ENCODE data around the gene SRPX2. TPM values are rescaled to one million over a fixed set of nuclear protein-coding genes. Genes with fewer than 3 reads are reported as not detected.

Gene SRPX2
- total RNA-seq, 1 donor from 2014 or later: 1.1 TPM

GRCh38 chrX:100648458-100649417 lies 4.7 kb downstream of the SRPX2 start:
- H3K9me3 Mint-ChIP-seq (ENCODE audit: unreplicated experiment): no peaks in the 10 kb centered on the region
- peaks cover 2% of the 10 kb centered on the region for H3K27me3 Mint-ChIP-seq (ENCODE audit: unreplicated experiment)
- no peak for TF ChIP-seq CTCF (IDR thresholded peaks at IDR 0.05; ENCODE audit: unreplicated experiment)
- no peaks in the 10 kb centered on the region for H3K36me3 Mint-ChIP-seq (ENCODE audit: low read depth, unreplicated experiment)
- H3K4me3 Mint-ChIP-seq (ENCODE audit: unreplicated experiment): no peak overlapping the region
- DNase-seq (ENCODE audit: low spot score): no peak
- H3K27ac Mint-ChIP-seq (ENCODE audit: unreplicated experiment): peak overlapping the region; percentile 71
- H3K4me1 Mint-ChIP-seq (ENCODE audit: unreplicated experiment): peaks cover 19% of the 10 kb centered on the region

- TF ChIP-seq CTCF (IDR thresholded peaks at IDR 0.05; ENCODE audit: unreplicated experiment): no peak
- Mint-ChIP-seq H3K27me3 (ENCODE audit: unreplicated experiment) (peaks cover 2% of the 10 kb centered on the region), H3K36me3 (ENCODE audit: low read depth, unreplicated experiment) (no peaks in the 10 kb centered on the region), H3K4me3 (ENCODE audit: unreplicated experiment) (no peak overlapping the region), H3K27ac (ENCODE audit: unreplicated experiment) (peak overlapping the region; percentile 61), H3K4me1 (ENCODE audit: unreplicated experiment) (peaks cover 13% of the 10 kb centered on the region), H3K9me3 (ENCODE audit: unreplicated experiment) (no peaks in the 10 kb centered on the region)
- peak; percentile 6 for DNase-seq (ENCODE audit: low spot score)
Observed at GRCh38 chrX:100649550-100650356, 5.8 kb downstream of the SRPX2 start.

- Mint-ChIP-seq H3K27ac (ENCODE audit: unreplicated experiment) (peak overlapping the region; percentile 42), H3K4me3 (ENCODE audit: unreplicated experiment) (no peak overlapping the region), H3K36me3 (ENCODE audit: low read depth, unreplicated experiment) (no peaks in the 10 kb centered on the region), H3K27me3 (ENCODE audit: unreplicated experiment) (no peaks in the 10 kb centered on the region), H3K4me1 (ENCODE audit: unreplicated experiment) (peaks cover 10% of the 10 kb centered on the region), H3K9me3 (ENCODE audit: unreplicated experiment) (no peaks in the 10 kb centered on the region)
- no peak for DNase-seq (ENCODE audit: low spot score)
- TF ChIP-seq CTCF (IDR thresholded peaks at IDR 0.05; ENCODE audit: unreplicated experiment): no peak
Observed at GRCh38 chrX:100650841-100651240, 6.8 kb downstream of the SRPX2 start.

GRCh38 chrX:100652266-100652665 lies 8.3 kb downstream of the SRPX2 start:
- no peaks in the 10 kb centered on the region for H3K36me3 Mint-ChIP-seq (ENCODE audit: low read depth, unreplicated experiment)
- no peaks in the 10 kb centered on the region for H3K9me3 Mint-ChIP-seq (ENCODE audit: unreplicated experiment)
- no peak for TF ChIP-seq CTCF (IDR thresholded peaks at IDR 0.05; ENCODE audit: unreplicated experiment)
- no peak for DNase-seq (ENCODE audit: low spot score)
- H3K27ac Mint-ChIP-seq (ENCODE audit: unreplicated experiment): no peak overlapping the region
- H3K27me3 Mint-ChIP-seq (ENCODE audit: unreplicated experiment): no peaks in the 10 kb centered on the region
- no peak overlapping the region for H3K4me3 Mint-ChIP-seq (ENCODE audit: unreplicated experiment)
- peaks cover 10% of the 10 kb centered on the region for H3K4me1 Mint-ChIP-seq (ENCODE audit: unreplicated experiment)
